Aorta (tissue), 5 donors: ENCODE data around the gene LBR. TPM values are rescaled to one million over a fixed set of nuclear protein-coding genes. Genes with fewer than 3 reads are reported as not detected.

Experiments used
- ATAC-seq: fragments of 200-7000 bp; cut with Tn5 transposase; one replicate; pipeline ENCODE4 v1.9.1; 2022; ENCODE audit warnings: moderate library complexity; ENCODE audit not compliant: low FRiP score
- DNase-seq, 2 donors: peaks; one replicate each; pipeline ENCODE4 v3.0.0-alpha.2; 2020
- H3K27ac ChIP-seq, 2 donors: one replicate each; pipeline ENCODE4 v1.5.1; 2013; ENCODE audit warnings: low read length in 2 of 2, mild to moderate bottlenecking in 2 of 2, moderate library complexity in 2 of 2, control low read depth in 1 of 2, inconsistent platforms in 1 of 2, low read depth in 1 of 2
- H3K27me3 ChIP-seq, 2 donors: one replicate each; pipeline ENCODE4 v1.6.1; 2013; ENCODE audit warnings: control low read depth in 1 of 2, low read length in 1 of 2, mild to moderate bottlenecking in 1 of 2, moderate library complexity in 1 of 2; ENCODE audit not compliant: insufficient read depth in 2 of 2, control insufficient read depth in 1 of 2
- H3K36me3 ChIP-seq, 2 donors: one replicate each; pipeline ENCODE4 v1.6.1; 2013; ENCODE audit warnings: control low read depth in 1 of 2, low read length in 1 of 2, mild to moderate bottlenecking in 1 of 2; ENCODE audit not compliant: insufficient read depth in 2 of 2, control insufficient read depth in 1 of 2
- H3K4me1 ChIP-seq, 2 donors: one replicate each; pipeline ENCODE4 v1.6.1; 2013; ENCODE audit warnings: low read length in 2 of 2, control low read depth in 1 of 2, mild to moderate bottlenecking in 1 of 2, moderate library complexity in 1 of 2; ENCODE audit not compliant: insufficient read depth in 2 of 2, control insufficient read depth in 1 of 2
- H3K4me3 ChIP-seq, 2 donors: one replicate each; pipeline ENCODE4 v1.5.1; 2013; ENCODE audit warnings: low read length in 2 of 2, control low read depth in 1 of 2, mild to moderate bottlenecking in 1 of 2
- H3K9me3 ChIP-seq: one replicate; pipeline ENCODE4 v1.6.1; 2013; ENCODE audit warnings: mild to moderate bottlenecking, low read length; ENCODE audit not compliant: control insufficient read depth
- WGBS, 2 donors: extraction: QIAGEN DNeasy Blood & Tissue Kit; methylation state at CpG; one replicate each; pipeline ENCODE4 v1.1.7; 2013; 5-methylcytosine and 5-hydroxymethylcytosine counted together
- intact Hi-C, 2 donors: fragments of 100-400 bp; cut with DNase I; formaldehyde crosslinking; loops; one replicate each; pipeline versions ENCODE4 v1.14.2 to v1.15.0; 2022
- polyA plus RNA-seq, 2 donors: library from polyadenylated mRNA; stranded (reverse); fragments of 200-250 nt; gene quantifications; one replicate each; pipeline ENCODE4 v1.2.3, GENCODE V29; 2013
- total RNA-seq, 2 donors: library from RNA; stranded (reverse); fragmentation: NEBNext Ultra II Directional; extraction: Animal tissue kit (Norgen Biotek cat#: 25700); gene quantifications; one replicate each; pipeline ENCODE4 v1.2.1, GENCODE V29; 2021
- donor health status: healthy with polysubstance abuse.
- donor health status: Bipolar disorder and iron deficiency.
- donor health status: DM: no; HTN: no; CAD: no.
- donor health status: DM: no; HTN: no; CAD: no.
- donor health status: DM: yes; HTN: yes; CAD: no.

Gene LBR
- total and polyA plus RNA-seq, 4 donors, result 8.5 to 48.4 (median 29.2) TPM

- H3K4me1 ChIP-seq, result no peaks in the 10 kb centered on the region
- no peaks in the 10 kb centered on the region for H3K9me3 ChIP-seq
- DNase-seq, result no peak
- intact Hi-C loops, result no loop called here
- no peak for ATAC-seq
- no peaks in the 10 kb centered on the region for H3K36me3 ChIP-seq
- H3K27me3 ChIP-seq, result no peaks in the 10 kb centered on the region
- H3K4me3 ChIP-seq, result no peak overlapping the region
- H3K27ac ChIP-seq, result no peak overlapping the region
- WGBS, 2 donors, result 89 to 90% methylated on average over 4 of the region's 4 CpGs
Measured at GRCh38 chr1:225440380-225441221, 12.8 kb upstream of the LBR start.

- ATAC-seq (no peak), DNase-seq (no peak)
- 83 to 90% methylated on average over 5 of the region's 5 CpGs for WGBS, 2 donors
- intact Hi-C loops, result no loop called here
- no peak overlapping the region for H3K4me3 ChIP-seq
- H3K27ac ChIP-seq, result no peak overlapping the region
- no peaks in the 10 kb centered on the region for H3K27me3 ChIP-seq
- no peaks in the 10 kb centered on the region for H3K9me3 ChIP-seq
- H3K4me1 ChIP-seq, result no peaks in the 10 kb centered on the region
- H3K36me3 ChIP-seq, result no peaks in the 10 kb centered on the region
Measured at GRCh38 chr1:225437710-225438437, 10.0 kb upstream of the LBR start.

- WGBS, 2 donors, result 73 to 81% methylated on average over 6 of the region's 6 CpGs
- ATAC-seq (no peak), DNase-seq (no peak)
- no peaks in the 10 kb centered on the region for H3K27me3 ChIP-seq
- no peaks in the 10 kb centered on the region for H3K4me1 ChIP-seq
- H3K9me3 ChIP-seq, result no peaks in the 10 kb centered on the region
- H3K36me3 ChIP-seq, result no peaks in the 10 kb centered on the region
- H3K4me3 ChIP-seq, result no peak overlapping the region
- no peak overlapping the region for H3K27ac ChIP-seq
- intact Hi-C loops, result no loop called here
Measured at GRCh38 chr1:225435957-225436392, 8.1 kb upstream of the LBR start.

- no peak for DNase-seq
- H3K27ac ChIP-seq, result no peak overlapping the region
- H3K4me3 ChIP-seq, result no peak overlapping the region
- H3K36me3 ChIP-seq, result no peaks in the 10 kb centered on the region
- ATAC-seq, result no peak
- H3K9me3 ChIP-seq, result no peaks in the 10 kb centered on the region
- WGBS, 2 donors, result 92 to 98% methylated on average over 1 of the region's 1 CpG
- intact Hi-C loops, result no loop called here
- H3K4me1 ChIP-seq, result no peaks in the 10 kb centered on the region
- no peaks in the 10 kb centered on the region for H3K27me3 ChIP-seq
Measured at GRCh38 chr1:225435487-225435886, 7.6 kb upstream of the LBR start.

GRCh38 chr1:225435076-225435475 lies 7.2 kb upstream of the LBR start:
- no peak overlapping the region for H3K27ac ChIP-seq
- H3K36me3 ChIP-seq, result no peaks in the 10 kb centered on the region
- ATAC-seq, result no peak
- H3K4me3 ChIP-seq, result no peak overlapping the region
- intact Hi-C loops, result no loop called here
- no peak for DNase-seq
- H3K9me3 ChIP-seq, result no peaks in the 10 kb centered on the region
- WGBS, 2 donors, result 76 to 79% methylated on average over 6 of the region's 6 CpGs
- no peaks in the 10 kb centered on the region for H3K4me1 ChIP-seq
- H3K27me3 ChIP-seq, result no peaks in the 10 kb centered on the region

GRCh38 chr1:225434046-225434445 lies 6.2 kb upstream of the LBR start:
- Histone ChIP-seq H3K36me3 (no peaks in the 10 kb centered on the region), H3K4me1 (no peaks in the 10 kb centered on the region), H3K4me3 (no peak overlapping the region), H3K27ac (no peak overlapping the region), H3K9me3 (no peaks in the 10 kb centered on the region), H3K27me3 (no peaks in the 10 kb centered on the region)
- intact Hi-C loops, result no loop called here
- WGBS, 2 donors, result 83 to 86% methylated on average over 5 of the region's 5 CpGs
- no peak for ATAC-seq
- DNase-seq, result no peak

- Histone ChIP-seq H3K4me3 (no peak overlapping the region), H3K27me3 (no peaks in the 10 kb centered on the region), H3K27ac (no peak overlapping the region), H3K36me3 (no peaks in the 10 kb centered on the region), H3K4me1 (no peaks in the 10 kb centered on the region), H3K9me3 (no peaks in the 10 kb centered on the region)
- 95% methylated on average over 36 of the region's 36 CpGs for WGBS, 2 donors
- ATAC-seq, result no peak
- no peak for DNase-seq
- intact Hi-C loops, result no loop called here
Measured at GRCh38 chr1:225431081-225431863, 3.4 kb upstream of the LBR start.

GRCh38 chr1:225430301-225430700 lies 2.5 kb upstream of the LBR start:
- H3K4me1 ChIP-seq, result no peaks in the 10 kb centered on the region
- ATAC-seq (no peak), DNase-seq (no peak)
- H3K36me3 ChIP-seq, result no peaks in the 10 kb centered on the region
- no peaks in the 10 kb centered on the region for H3K9me3 ChIP-seq
- intact Hi-C loops, result no loop called here
- no peaks in the 10 kb centered on the region for H3K27me3 ChIP-seq
- H3K27ac ChIP-seq, result no peak overlapping the region
- WGBS, 2 donors, result 3 to 14% methylated on average over 7 of the region's 7 CpGs
- H3K4me3 ChIP-seq, result no peak overlapping the region
